Measurements from ENCODE around the gene PEAK1. TPM values are rescaled to one million over a fixed set of nuclear protein-coding genes. Genes with fewer than 3 reads are reported as not detected.

PEAK1 gene
- total and polyA plus RNA-seq, 2 donors (not counting 3 experiments of a cell fraction or from before 2014, with no cell fraction given) = 17.9 to 91.9 TPM

DNA sequence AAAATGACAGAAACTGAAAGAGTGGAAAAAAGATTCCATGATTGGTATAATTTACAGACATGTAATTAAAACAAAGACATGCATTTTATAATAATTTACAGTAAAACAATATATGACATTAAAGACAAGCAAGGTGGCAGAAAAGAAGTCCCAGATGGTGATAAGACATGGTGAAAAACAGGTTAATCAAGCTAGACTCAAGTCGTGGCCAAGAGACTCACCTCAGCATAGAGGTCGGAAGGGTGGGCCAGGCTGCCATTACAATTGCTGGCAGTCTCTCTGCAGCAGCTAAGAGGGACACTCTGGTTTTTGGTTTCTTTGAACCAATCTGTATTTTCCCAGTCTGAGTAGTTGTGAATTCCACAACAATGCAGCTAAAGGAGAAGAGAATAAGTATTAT, 367.3 kb downstream of the PEAK1 start:
- dilution Hi-C loops (cut with MboI; ENCODE audit: extremely low pct_ligation_motif_present, low sequenced_read_pairs) = no loop called here

More for the DNA sequence above, 367.3 kb downstream of the PEAK1 start:
- no TSS peak for BruUV-seq (replicated peaks)
- Histone ChIP-seq H3K36me3 (ENCODE audit: control insufficient read depth in 2 of 2, extremely low read depth in 1 of 2, insufficient read depth in 2 of 2, low read length in 2 of 2) (peaks cover 8% of the 10 kb centered on the region in 2 experiments), H4K20me1 (replicated peaks; ENCODE audit: control insufficient read depth, extremely low read depth, insufficient read depth, low read length) (no peaks in the 10 kb centered on the region), H3K4me2 (ENCODE audit: insufficient read depth, low read length) (no peak overlapping the region), H3K79me2 (ENCODE audit: control insufficient read depth, insufficient read depth, low read length) (peaks cover 16% of the 10 kb centered on the region), H3K27me3 (ENCODE audit: control insufficient read depth in 2 of 2, insufficient read depth in 2 of 2, low read length in 2 of 2) (no peaks in the 10 kb centered on the region), H3K9me3 (replicated peaks; ENCODE audit: control insufficient read depth, insufficient read depth, low read length) (no peaks in the 10 kb centered on the region), H3K4me3 (replicated peaks in 1 of 3; ENCODE audit: insufficient read depth in 1 of 3, low read depth in 1 of 3, low read length in 3 of 3) (no peak overlapping the region), H3K4me1 (ENCODE audit: control insufficient read depth, extremely low read depth, insufficient read depth, low read length) (peaks cover 13% of the 10 kb centered on the region), H3K27ac (ENCODE audit: insufficient read depth, low read depth, low read length) (no peak overlapping the region), H3K9ac (replicated peaks; ENCODE audit: extremely low read depth, insufficient read depth, low read length) (no peak overlapping the region), H3K9me1 (replicated peaks; ENCODE audit: control insufficient read depth, extremely low read depth, insufficient read depth, low read length) (no peaks in the 10 kb centered on the region), H2AFZ (ENCODE audit: low read depth, low read length) (no peak overlapping the region)
- DNase-seq (ENCODE audit: low read depth, low spot score) (no peak), FAIRE-seq (no peak)
- POLR2A ChIA-PET = no interaction called here
- TF ChIP-seq EZH2 (IDR thresholded peaks at IDR 0.05; ENCODE audit: borderline replicate concordance, low read depth, low read length, severe bottlenecking) (no peak), MYC (IDR thresholded peaks at IDR 0.05; ENCODE audit: low read depth, low read length) (no peak), JUN (IDR thresholded peaks at IDR 0.05; ENCODE audit: borderline replicate concordance, insufficient read depth, insufficient read length, low read depth) (no peak), FOS (IDR thresholded peaks at IDR 0.05; ENCODE audit: borderline replicate concordance, insufficient read depth, low read length) (no peak), POLR2AphosphoS5 (IDR thresholded peaks at IDR 0.05; ENCODE audit: insufficient read depth, low read depth, low read length) (no peak), GATA2 (IDR thresholded peaks at IDR 0.05; ENCODE audit: insufficient read depth, insufficient read length, low read depth, low read length) (no peak), POLR2A (IDR thresholded peaks at IDR 0.05; ENCODE audit: low read depth, low read length) (no peak), CTCF (IDR thresholded peaks at IDR 0.05; ENCODE audit: extremely low read depth in 1 of 2, insufficient read depth in 1 of 2, low read depth in 1 of 2, low read length in 2 of 2) (no peak)
- TF ChIP-seq, protein P1, sequence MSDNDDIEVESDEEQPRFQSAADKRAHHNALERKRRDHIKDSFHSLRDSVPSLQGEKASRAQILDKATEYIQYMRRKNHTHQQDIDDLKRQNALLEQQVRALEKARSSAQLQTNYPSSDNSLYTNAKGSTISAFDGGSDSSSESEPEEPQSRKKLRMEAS (IDR thresholded peaks at IDR 0.05; ENCODE audit: insufficient read depth, insufficient read length) = no peak
- intact Hi-C loops (cut with micrococcal nuclease) = no loop called here
- CTCF ChIA-PET = interaction anchor here (0.9 kb wide), 1 partner anchor 17 kb away, joined by 3 read pairs; no protein-coding TSS in a partner anchor

Other genes starting within 250 kb of the PEAK1 start
- gene HMG20A, start 784 bp upstream of the PEAK1 start, total RNA-seq = 40.8 and 44.0 TPM in 2 replicates
- 31.2 and 35.8 TPM in 2 replicates for gene HMG20A, start 784 bp upstream of the PEAK1 start, polyA plus RNA-seq
- 0.32 and 0.33 TPM in 2 replicates for gene LINGO1, start 212.8 kb upstream of the PEAK1 start, total RNA-seq
- gene LINGO1, start 212.8 kb upstream of the PEAK1 start, polyA plus RNA-seq = 0.15 and 0.30 TPM in 2 replicates